KG1 (cell line): ENCODE measurements around the gene APBA1.

Source experiments
- DNase-seq: peaks from one replicate; lab custom pipeline; 2025; lab: John Stamatoyannopoulos, UW

The APBA1 gene

DNA sequence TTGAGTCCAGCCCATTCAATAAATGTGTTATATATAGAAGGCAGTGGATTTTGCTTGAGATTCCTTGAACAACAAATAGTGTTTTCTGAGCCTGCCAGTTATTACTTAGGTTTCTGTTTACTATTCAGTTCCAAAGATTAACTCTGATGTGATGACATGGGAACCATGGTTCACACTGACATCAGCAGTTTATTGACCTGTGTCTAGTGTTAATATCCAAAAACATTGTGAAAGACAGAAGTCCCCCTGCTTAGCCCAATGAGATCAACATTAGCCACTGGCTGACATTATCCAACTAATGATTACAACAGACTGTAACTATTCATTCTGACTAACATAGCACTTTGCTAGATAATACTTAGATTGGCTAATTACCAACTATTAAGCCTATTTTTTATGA lies 14.9 kb downstream of the APBA1 start:
- DNase-seq = no peak

DNA sequence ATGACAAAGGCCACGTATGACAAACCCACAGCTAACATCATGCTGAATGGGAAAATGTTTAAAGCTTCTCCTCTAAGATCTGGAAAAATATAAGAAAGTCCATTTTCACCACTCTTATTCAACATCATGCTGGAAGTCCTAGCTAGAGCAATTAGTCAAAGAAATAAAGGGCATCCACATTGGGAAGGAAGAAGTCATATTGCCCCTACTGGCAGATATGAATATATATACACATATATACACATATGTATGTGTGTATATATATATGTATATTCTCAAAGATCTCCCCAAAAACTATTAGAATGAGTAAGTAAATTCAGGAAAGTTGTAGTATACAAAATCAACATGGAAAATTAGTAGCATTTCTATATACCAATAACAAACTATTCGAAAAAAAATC lies 17.1 kb downstream of the APBA1 start:
- DNase-seq = no peak

DNA sequence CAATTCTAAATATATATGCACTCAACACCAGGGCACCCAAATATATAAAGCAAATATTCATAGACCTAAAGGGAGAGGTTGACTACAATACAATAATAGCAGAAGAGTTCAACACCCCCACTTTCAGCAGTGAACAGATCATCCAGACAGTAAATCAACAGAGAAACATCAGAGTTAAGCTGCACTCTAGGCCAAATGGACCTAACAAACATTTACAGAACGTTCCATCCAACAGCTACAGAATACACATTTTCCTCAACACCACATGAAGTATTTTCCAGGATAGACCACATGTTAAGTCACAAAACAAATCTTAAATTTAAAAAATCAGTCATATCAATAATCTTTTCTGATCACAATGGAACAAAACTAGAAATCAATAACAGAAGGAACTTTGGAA lies 18.9 kb downstream of the APBA1 start:
- no peak for DNase-seq

DNA sequence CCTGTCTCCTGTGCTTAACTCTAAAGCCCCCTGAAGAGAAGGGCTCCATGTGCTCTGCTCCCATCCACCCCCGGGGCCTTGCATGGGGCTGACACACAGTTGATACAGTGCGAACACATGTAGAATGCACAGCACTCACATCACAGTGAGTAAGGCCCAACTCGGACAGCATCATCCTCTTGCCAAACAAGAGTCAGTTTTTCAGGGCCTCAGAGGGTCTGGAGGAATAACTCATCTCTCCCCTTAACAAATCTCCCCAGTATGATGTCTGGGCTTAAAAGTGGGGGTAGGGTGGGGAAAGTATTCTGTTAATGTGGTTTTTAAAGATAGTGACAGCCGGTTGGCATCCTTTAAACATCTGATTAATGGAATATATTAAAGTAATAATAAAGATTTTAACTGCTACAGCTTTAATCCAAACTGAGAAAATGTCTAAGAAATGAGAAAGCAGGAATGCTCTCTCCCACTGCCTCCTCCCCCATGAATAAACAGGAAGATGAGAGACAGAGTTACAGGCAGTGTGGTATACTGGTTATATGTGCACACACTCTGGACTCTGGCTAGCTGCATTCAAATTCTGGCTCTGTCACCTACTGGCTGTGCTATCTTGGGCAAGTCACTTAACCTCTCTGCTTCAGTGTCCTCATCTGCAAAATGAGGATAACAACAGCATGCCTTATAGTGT lies 22.5 kb downstream of the APBA1 start:
- no peak for DNase-seq

DNA sequence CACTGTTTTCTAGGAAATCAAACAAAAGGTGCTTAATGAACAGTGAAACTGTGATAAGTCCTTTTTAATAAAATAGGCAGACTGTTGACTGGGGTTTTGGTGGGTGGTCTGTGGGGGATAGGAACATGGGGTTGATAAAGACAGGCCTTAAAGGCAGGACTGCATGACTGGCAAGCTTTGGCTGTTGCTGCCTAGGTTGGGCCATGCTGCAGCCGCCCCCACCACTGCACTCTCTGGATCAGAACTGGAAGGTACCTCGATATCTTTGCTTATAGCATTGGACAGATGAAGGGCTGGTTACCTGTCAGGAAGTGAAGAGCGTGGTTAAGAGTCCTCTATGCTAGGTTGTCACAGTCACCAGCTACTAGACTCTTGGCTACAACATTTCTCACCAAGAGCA lies 24.4 kb downstream of the APBA1 start:
- DNase-seq = no peak

DNA sequence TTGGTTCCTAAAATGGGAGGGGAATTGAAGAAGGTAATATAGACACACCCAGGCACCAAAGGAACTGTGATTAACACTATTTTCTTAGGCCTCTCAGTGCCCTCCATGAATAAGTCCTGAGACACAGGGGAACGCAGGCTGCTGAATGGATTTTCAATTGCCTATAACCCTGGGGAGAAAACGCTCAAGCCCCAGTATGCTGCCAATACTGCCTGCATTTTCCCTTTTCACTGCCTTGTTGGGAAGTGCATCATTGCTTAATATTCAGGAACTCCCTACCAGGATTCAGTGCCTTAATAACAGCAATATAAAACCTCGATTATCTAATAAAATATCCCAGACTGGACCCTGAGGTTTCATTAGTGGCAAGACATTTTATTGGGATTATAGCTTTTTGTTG lies 25.4 kb downstream of the APBA1 start:
- no peak for DNase-seq

DNA sequence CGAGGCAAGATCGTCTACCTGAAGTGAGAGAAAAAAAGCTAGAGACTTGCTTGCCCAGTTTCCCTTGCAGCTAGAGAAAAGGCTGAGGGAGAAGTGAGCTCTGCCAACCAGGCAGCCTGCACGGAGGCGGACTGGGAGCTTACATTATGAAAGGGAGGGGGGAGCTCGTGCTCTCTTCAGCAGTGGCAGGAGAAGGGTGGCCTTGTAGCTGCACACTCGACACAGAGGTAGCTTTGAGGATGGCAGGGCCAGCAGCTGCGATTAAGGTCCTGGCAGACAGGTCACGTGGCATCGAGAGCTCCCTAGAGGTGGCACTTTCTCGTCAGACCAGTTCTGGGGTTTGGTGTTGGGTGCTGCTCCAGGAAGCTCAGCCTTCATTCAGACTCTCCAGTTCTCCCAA lies 26.7 kb downstream of the APBA1 start:
- DNase-seq = no peak

DNA sequence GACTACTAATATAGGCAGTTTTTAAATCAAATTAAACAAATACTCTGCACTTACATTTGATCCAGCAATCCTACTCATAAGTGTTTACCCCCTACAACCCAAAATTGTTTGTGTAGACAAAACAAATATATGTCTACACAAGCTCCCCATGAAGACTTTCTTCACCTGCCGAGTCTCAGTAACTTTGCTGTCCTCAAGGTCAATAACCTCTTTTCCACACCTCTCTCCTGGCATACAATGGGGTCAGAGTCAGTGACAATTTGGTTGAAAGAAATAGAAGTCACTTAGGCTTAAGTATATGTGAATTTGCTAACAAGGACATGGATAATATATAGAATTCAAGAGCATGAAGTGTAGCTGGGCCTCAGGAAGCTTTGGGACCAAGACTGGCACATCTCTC lies 29.1 kb downstream of the APBA1 start:
- DNase-seq = no peak

DNA sequence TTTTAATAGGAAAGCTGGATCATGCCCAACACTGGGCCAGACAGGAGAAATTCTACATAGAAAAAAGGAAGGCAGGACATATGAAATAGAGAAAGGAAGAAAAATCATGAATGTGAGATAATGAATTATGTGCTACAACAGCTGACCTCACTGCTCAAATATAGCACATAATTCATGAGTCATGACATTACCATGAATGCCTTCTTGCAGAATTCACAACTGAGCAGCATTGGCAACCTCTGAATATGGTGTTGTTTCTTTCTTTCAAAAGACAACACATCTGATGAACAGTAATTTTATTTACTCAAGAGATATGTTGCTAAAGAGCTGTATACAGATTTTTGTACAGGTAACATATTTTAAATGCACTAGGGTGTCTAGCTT lies 34.4 kb downstream of the APBA1 start:
- DNase-seq = no peak

DNA sequence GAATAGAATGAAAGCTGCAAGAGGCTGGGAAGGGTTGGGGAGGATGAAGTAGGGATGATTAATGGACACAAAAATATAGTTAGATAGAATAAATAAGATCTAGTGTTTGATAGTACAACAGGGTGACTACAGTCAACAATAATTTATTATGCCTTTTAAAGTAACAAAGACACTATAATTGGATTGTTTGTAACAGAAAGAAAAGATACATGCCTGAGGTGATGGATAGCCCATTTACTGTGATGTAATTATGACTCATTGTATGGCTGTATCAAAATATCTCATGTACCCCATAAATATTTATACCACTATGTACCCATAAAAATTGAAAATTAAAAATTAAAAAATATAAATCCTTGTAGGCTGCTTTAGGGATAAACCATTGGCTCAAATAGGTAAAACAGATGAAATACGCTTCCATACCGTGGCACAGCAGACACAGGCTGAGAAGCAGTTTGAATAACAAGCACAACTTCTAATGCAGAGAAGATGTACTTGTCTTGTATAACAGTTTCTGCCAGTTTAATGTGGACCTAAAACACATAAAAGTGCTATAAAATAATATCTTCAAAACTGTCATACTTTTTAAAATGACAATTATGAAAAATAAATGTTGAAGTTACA lies 34.9 kb downstream of the APBA1 start:
- no peak for DNase-seq

DNA sequence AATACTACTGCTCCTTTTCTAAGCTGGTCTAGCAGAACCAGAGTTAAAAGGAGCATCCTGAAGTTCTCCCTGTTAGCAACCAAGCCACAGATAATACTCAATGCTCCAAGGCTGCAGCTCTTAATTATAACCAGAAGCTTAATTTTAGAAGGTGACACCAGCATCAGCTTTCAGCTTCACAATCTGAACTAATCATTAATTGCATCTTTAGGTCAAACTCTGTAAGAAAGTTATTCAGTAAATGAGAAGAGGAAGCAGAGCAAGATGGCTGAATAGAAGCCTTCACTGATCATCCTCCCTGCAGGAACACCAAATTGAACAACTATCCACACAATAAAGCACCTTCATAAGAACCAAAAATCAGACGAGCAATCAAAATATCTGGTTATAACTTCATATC lies 38.5 kb downstream of the APBA1 start:
- DNase-seq = no peak

DNA sequence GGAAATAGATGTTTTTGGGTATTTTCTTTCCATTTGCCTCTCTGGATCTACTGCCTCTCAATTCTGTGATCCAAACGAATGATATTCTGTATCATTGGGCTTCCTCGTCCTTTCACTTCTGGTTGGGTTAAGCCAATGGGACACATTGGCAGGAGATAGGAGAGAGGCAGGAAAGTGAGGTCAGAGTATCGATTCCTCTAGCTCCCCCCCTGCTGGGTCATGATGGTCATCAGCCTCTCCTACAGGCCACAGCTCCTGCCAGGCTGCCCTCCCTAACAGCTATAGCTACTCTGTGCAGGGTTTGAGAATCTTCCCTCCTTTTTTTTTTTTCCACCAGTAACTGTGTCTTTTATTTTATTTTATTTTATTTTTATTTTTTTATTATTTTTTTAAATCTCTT lies 39.4 kb downstream of the APBA1 start:
- no peak for DNase-seq

DNA sequence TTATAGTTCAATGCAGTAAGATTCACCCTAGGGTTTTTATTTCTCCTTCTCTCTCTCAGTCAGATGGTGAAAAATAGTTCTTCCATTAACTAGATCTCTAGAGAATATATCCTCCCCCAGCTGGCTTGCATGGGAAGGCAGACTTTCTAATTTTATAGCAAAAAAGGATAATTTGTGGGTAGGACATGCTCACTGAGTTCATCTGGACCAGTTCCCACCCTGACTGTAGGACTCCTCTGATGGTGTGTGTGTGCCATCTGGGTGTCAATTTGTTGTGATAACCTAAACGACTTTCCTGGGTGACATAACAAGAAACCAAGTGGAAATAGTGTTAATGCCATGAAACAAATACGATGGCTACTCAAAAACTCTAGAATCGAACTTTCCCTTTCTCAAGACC lies 44.9 kb downstream of the APBA1 start:
- DNase-seq = no peak

DNA sequence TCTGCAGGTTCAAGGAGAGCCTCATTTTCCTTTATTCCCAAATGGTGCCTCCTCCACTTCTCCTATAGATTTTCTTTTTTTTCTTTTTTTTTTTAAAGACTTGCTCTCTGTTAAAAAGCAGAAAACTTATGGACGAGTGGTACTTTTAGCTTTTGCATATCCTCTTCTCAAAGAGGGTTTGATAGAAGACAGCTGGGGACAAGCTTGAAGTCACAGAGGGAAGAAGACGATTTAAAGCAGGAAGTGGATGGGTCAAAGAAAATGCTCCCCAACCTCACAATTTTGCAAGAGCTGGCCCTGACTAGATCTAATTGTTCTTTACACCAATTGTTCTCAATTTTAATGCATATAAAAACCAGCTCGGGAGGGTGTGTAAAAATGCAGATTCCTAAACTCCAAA lies 48.9 kb downstream of the APBA1 start:
- no peak for DNase-seq

DNA sequence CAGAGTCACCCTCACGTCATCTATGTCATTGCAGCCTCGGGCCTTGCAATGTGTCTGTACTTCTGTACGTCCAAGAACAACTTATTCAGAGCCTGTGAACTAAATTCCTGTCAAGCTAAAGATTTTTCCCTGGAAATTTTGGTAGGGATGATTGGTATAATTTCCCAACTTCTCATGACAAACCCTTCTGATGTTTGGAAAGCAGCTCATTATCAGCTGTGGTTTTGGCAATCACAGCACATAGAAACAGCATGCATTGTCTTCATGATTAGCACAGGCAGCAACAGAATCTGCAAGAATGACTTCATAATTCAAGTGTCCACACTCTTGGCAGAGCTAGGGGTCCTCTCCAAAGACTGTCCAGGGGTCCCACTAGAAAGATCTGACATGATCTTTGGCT lies 49.5 kb downstream of the APBA1 start:
- no peak for DNase-seq

DNA sequence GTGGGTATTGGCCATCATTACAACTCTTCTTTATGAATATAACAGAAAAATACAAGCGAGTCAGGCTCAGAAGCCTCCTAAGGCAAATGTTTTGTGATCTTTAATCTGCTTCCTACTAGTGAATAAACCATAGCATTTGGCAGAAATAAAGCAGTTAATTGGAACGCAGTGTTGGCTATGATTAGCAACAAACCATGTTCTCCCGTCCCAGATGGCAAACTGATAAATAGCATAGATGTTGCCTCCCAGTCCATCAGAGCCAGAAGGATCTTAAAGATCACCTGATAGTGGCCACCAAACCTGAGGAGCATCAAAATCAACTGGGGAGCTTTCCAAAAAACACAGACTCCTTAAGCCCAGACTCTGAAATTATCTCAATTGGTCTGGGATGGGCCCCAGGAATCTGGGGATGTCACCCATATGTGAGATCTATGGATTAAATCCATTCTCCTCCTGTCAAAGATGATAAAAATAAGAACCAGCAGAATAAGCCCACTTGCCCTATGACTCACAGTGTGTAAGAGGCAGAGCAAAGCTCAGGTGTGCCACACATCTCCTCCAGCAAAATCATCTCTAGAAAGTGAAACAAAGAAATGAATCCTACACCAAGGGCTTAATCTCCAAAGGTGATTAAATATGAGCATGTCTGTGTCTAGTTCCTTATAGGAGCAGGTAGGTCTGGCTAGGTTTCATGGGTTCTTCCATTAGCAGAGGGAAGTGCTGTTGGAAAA lies 50.3 kb downstream of the APBA1 start:
- DNase-seq = no peak

DNA sequence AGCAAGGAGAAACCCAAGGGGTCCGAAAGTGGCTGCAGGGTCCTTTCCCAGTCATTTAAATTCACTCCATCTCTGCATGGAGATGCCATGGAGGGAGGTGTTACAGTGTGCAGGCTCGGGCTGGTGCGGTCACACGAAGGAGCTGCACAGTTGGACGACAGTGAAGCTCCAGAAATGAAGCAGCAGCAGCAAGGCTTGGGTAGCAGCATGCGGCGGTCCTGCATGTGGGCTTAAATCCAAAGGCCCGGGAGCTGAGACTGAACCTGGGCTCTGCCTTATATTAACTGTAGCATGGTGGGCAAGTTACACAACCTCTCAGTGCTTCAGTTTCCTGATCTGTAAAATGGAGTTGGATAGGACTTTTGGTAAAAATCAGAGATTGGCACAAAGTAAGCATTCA lies 51.4 kb downstream of the APBA1 start:
- DNase-seq = no peak

DNA sequence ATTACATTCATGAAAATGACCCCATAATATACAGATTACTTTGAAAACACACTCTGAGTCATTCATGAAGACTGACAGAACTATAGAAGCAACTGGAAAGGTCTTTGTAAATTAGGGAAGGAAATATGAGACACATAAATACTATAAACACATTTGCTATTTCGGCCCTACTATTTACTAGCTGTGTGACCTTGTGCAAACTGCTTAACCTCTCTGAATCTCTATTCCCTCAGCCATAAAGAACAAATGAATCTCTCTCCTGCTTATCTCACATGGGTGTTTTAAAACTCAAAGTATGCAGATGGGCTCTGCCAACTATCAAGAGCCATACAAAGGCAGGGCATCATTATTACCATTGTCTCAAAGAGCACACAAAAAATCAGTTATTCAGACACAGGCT lies 52.9 kb downstream of the APBA1 start:
- no peak for DNase-seq

DNA sequence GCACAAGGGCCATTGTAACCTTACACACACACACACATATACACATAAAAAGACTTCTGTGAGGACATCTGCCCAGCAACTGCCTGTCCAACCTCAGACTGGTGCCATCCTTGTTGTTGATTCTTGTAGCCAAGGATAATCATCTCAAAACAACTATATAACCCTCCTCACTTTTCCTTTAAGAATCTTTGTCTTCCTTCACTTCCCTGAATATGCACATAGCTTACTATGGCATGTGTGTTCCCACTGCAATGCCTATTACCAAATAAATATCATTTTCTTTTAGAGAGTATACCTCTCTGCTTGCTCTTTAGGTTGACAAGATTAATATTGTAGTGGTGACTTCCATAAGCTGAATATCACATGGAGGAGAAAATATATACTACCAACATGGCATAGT lies 55.2 kb downstream of the APBA1 start:
- no peak for DNase-seq

DNA sequence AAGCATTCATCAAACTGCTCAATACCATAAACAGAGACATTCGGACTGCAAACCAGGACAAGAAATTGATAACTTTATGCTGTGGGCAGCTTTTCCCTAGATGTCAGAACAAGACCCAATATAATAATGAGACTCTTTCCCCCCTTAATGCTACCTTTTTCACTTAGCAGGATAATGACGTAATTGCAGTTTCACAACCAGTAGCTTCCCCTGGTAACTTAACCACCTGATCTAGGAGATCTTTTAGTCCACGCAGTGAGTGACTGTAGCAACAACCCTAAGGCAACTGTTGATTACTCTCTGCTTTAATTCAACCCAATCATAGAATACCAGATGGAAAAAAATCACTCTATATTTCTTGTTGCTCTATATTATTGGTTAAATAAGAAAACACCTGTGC lies 56.3 kb downstream of the APBA1 start:
- no peak for DNase-seq

DNA sequence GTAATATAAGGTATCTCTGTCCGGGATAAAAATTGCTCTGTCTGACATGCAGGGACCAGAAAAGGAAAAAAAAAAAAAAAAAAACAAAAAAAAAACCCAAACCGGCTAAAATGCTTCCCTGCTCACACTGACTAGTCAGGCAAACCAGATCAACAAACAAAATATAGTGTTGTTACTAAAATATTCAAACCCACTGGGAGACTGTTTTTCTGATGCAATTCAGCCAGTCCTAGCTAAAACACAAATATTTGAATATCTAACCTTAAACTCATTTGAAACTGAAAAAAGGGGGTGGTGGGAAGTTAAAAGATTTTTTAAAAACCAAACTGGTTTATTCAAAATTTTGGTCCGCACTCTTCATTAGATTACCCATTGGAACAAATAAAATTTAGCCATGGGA lies 61.0 kb downstream of the APBA1 start:
- no peak for DNase-seq

DNA sequence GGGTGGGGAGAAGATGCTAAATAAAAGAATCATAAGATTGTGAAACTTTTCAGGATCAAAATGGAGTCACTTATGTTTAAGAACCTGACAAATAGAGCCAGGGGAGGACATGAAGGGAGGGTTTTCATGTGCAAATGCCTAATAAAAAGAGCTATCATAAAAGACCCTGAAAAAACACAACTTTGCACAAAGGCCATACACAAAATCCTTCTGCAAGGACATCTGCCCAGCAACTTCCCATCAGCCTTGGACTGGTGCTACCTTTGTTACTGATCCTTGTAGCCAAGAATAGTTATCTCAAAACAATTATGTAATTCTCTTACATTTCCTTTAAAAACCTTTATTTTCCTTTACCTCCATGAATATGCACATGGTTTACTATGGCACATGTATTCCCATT lies 63.0 kb downstream of the APBA1 start:
- no peak for DNase-seq

DNA sequence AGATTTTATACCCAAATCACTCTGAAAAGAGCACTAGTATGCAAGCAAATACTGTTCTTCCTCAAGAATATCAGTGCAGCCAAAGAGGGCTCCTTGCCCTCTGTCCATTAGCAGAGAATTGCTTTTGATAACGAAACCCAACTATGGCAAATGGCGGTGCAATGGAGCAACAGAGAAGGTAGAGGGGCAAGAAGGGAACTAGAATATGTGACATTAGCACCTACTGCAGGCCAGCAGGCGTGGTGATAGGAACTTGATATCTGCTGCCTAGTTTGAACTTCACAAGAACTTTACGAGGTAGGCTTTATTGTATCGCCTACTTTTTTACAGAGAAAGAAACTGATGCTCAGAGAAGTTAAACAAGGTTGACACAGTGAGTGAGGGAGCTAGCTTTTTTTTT lies 66.1 kb downstream of the APBA1 start:
- DNase-seq = no peak

DNA sequence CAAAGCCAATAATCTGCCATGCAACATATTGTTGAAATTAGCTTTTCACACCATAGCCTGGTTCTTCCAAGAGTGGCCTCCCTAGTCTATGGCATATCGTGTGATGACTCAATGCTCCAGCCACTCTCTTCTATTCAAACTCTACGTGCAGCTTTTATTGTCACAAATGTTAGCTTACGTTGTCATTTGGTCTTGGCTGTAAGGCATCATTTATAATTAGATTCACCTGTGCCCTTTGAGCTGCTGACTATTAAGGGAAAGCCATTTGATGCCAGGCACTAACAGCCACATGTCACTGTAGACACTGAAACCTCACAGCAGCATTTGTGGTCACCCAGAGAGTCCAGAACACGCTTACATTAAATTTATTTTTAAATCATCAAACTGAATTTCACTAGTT lies 66.8 kb downstream of the APBA1 start:
- no peak for DNase-seq
